Urinary bladder (tissue), 4 donors: Measurements from ENCODE around the gene XCR1. TPM values are rescaled to one million over a fixed set of nuclear protein-coding genes. Genes with fewer than 3 reads are reported as not detected.

Source experiments
- DNase-seq: peaks from one replicate; pipeline ENCODE4 v3.0.0-alpha.2; 2015; ENCODE audit errors: extremely low spot score
- H3K27ac ChIP-seq: one replicate; pipeline ENCODE4 v1.5.1; 2013; ENCODE audit warnings: low read depth, mild to moderate bottlenecking, moderate library complexity
- H3K36me3 ChIP-seq: one replicate; pipeline ENCODE4 v1.6.1; 2013; ENCODE audit warnings: mild to moderate bottlenecking, moderate library complexity; ENCODE audit not compliant: insufficient read depth
- H3K4me1 ChIP-seq: one replicate; pipeline ENCODE4 v1.6.1; 2013; ENCODE audit warnings: mild to moderate bottlenecking, moderate library complexity; ENCODE audit not compliant: insufficient read depth
- H3K4me3 ChIP-seq: one replicate; pipeline ENCODE4 v1.5.1; 2013; ENCODE audit warnings: low read depth, low read length
- WGBS: extraction: QIAGEN DNeasy Blood & Tissue Kit; methylation state at CpG from one replicate; pipeline ENCODE4 v1.1.7; 2013; 5-methylcytosine and 5-hydroxymethylcytosine counted together
- polyA plus RNA-seq: library from polyadenylated mRNA; stranded (reverse); fragments of 200-250 nt; gene quantifications from one replicate; pipeline ENCODE4 v1.2.3, GENCODE V29; 2013
- total RNA-seq: library from RNA; depleted of rRNA; stranded (reverse); fragments of >200 nt; gene quantifications from one replicate; pipeline ENCODE4 v1.2.3, GENCODE V29; 2014
- donor health status: healthy with polysubstance abuse.
- donor health status: healthy.

Gene XCR1, protein sequence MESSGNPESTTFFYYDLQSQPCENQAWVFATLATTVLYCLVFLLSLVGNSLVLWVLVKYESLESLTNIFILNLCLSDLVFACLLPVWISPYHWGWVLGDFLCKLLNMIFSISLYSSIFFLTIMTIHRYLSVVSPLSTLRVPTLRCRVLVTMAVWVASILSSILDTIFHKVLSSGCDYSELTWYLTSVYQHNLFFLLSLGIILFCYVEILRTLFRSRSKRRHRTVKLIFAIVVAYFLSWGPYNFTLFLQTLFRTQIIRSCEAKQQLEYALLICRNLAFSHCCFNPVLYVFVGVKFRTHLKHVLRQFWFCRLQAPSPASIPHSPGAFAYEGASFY
- total RNA-seq (1.0 TPM), polyA plus RNA-seq (0.77 TPM)

DNA sequence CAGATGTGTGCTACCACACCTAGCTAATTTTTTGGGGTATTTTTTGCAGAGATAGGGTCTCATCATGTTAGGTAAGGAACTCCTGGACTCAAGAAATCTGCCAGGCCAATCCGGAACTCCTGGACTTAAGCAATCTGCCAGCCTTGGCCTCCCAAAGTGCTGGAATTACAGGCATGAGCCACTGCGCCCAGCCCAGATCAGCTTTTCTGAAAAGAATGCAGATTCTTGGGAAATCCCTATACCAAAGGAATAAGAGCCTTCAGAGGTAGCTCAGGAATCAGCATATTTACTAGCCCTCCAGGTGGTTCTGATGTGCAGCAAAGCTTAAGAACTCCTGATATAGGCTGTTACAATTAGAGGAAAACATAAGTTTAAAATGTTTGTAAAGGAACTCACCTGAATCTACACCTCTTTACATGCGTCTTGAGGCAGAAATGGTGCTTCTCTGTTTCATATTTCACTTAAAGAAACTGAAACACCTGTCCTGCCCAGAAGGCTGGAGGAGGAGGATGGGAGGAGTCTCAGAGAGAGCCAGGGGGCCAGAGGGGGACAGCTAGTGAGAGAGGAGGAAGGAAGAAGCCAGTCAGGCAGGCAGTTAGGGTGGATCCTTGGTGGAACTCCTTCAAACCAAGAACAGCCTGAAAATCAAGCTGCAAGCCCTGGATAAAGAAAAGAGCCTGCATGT, at the start of gene XCR1:
XCR1 (minus strand) TSS at position 463 of the 685 bp plus-strand sequence. CDS start 5,536 bp downstream, outside the sequence.
- WGBS, result 92% methylated on average over 3 of the region's 3 CpGs
- H3K36me3 ChIP-seq, result no peaks in the 10 kb centered on the region

DNA sequence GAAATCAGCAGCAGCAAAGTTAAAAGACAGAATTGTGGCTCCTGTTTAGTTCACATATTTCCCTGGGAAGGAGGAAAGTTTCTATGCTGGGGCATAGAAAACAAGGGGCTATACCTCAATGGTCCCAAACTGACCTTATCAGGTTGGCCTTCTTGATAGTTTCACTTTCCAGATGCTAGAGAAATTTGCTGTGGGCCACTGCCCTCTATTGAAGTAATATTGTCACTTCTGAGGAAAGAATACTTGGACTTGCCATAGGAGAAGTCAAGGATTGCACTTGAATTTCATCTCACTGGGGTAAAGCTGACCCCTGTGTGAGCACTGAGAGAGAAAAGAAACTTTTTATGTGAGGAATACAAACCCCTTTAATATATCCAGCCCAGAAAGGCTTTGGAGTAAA, 49.3 kb upstream of the XCR1 start:
- Histone ChIP-seq H3K27ac (no peak overlapping the region), H3K4me3 (no peak overlapping the region), H3K4me1 (no peaks in the 10 kb centered on the region), H3K36me3 (no peaks in the 10 kb centered on the region)
- no peak for DNase-seq

More for the DNA sequence above, at the start of gene XCR1:
- H3K4me1 ChIP-seq, result no peaks in the 10 kb centered on the region
- H3K4me3 ChIP-seq, result no peak within 1 kb of the TSS
- DNase-seq, result no peak
- no peak within 1 kb of the TSS for H3K27ac ChIP-seq

DNA sequence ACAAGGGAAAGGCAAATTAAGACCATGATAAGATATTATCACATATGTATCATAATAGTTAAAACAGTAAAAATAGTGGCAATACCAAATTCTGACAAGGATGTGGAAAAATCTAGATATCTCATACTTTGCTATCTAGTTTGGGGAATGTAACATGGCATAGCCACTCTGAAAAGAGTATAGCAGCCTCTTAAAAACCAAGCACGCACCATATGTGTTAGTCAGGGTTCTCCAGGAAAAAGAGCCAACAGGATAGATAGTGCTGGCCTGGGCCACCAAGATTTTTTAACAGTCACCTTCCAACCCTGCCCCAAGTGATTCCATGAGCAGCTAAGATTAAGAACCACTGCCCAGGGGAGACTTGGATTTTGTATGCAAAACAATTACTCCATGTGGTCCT, 48.5 kb upstream of the XCR1 start:
- no peaks in the 10 kb centered on the region for H3K4me1 ChIP-seq
- no peak for DNase-seq
- H3K36me3 ChIP-seq, result no peaks in the 10 kb centered on the region
- H3K4me3 ChIP-seq, result no peak overlapping the region
- H3K27ac ChIP-seq, result no peak overlapping the region
- 100% methylated on average over 1 of the region's 1 CpG for WGBS

DNA sequence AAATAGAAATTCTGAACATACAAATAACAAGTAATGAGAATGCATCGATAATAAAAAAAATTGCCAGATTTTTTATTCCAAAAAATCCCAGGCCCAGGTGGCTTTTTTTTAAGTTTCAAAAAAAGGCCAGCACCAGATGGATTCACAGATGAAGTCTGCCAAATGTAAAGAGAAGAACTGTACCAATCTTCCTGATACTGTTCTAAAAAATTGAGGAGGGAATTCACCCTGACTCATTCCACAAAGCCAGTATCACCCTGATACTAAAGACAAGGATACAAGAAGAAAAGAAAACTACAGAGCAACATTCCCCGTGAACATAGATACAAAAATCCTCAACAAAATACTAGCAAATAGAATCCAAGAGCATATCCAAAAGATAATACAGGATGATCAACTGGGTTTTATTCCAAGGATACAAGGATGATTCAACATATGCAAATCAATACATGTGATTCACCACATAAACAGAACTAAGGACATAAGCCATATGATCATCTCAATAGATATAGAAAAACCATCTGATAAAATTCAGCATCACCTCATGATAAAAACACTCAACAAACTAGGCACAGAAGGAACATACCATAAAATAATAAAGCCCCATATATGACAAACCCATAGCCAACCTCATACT, 44.1 kb upstream of the XCR1 start:
- WGBS, result 83% methylated on average over 2 of the region's 2 CpGs
- DNase-seq, result no peak

DNA sequence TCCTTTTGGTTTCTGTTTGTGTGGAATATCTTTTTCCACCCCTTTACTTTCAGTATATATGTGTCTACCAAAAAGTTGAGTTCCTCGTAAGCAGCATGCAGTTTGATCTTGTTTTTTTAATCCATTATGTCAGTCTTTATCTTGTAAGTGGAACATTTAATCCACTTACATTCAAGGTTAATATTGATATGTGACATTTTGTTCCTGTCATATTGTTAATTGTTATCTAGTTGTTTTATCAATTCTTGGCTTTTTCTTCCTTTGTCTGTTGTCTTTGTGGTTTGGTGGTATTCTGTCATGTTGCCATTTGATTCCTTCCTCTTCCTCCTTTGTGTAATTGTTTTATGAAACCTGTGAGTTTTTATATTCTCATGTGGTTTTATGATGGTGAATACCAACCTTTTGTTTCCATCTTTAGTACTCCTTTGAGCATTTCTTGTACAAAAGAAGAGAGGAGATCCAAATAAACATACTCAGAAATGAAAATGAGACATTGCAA, 43.4 kb upstream of the XCR1 start:
- H3K4me3 ChIP-seq, result no peak overlapping the region
- WGBS, result 75% methylated on average over 1 of the region's 1 CpG

More for the DNA sequence above, 44.1 kb upstream of the XCR1 start:
- Histone ChIP-seq H3K27ac (peak overlapping the region; percentile 2), H3K4me1 (no peaks in the 10 kb centered on the region), H3K36me3 (no peaks in the 10 kb centered on the region), H3K4me3 (no peak overlapping the region)

DNA sequence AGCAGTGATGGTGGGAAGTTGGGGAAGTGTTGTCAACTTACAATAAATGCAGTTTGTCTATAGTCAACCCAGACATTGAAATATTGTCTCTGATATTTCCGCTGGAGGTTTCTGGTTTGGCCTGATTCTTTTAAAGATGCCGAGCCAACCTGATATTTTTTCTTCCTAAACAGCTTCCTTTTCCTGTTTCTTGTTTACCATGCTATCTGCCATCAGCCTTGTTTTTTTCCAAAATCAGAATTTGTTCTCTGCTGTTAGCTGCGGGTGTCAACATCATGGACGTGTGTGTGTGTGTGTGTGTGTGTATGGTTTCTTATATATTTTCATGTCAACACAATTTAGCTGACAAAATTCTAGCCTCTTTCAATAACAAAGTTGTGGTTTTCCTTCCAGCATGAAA, 41.2 kb upstream of the XCR1 start:
- Histone ChIP-seq H3K4me3 (no peak overlapping the region), H3K4me1 (no peaks in the 10 kb centered on the region), H3K27ac (no peak overlapping the region), H3K36me3 (no peaks in the 10 kb centered on the region)
- DNase-seq, result no peak
- 65% methylated on average over 4 of the region's 4 CpGs for WGBS

More for the DNA sequence above, 43.4 kb upstream of the XCR1 start:
- DNase-seq, result no peak
- Histone ChIP-seq H3K4me1 (no peaks in the 10 kb centered on the region), H3K36me3 (no peaks in the 10 kb centered on the region), H3K27ac (no peak overlapping the region)

DNA sequence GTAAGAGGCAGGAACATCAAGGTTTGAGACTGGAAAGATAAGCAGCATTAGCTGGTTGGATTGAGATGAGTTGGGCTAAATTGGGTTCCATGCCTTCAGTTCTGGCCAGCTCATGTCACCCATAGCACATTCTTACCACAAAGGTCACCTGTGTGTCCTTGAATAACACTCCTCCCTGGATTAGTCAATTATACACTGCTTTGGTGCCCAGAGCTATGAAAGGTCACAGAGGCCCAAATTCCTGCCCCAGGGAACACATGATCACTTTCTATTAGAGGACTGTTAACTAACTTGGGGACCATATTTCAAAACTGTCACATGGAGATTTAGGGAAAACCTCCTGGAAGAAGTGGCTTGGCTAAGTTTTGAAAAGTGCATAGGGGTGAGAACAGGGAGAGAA, 40.1 kb upstream of the XCR1 start:
- no peak overlapping the region for H3K4me3 ChIP-seq
- no peaks in the 10 kb centered on the region for H3K36me3 ChIP-seq
- H3K4me1 ChIP-seq, result no peaks in the 10 kb centered on the region
- H3K27ac ChIP-seq, result no peak overlapping the region
- DNase-seq, result no peak

DNA sequence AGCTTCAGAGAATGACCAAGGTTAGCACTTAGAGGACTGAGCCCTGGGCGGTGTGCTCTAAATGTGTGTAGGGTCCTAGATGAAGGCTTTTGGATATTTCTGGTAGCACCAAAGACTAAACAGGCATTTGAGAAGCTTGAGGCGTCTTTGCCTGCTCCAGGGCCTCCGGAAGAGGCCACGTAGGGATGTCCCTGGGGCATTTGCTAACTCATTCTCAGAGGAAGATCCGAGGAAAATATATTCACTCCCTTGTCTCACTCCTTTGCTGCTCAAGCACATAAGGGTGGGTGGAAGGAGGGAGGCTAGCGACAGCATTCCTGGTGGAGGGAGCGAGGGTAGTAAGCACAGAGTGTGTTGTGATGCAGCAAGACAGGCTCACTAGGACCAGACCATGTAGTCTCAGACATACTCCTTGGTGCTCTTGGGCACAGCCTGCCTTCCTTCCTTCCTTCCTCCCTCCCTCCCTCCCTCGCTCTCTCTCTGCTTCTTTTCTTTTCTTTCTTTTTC, 38.5 kb upstream of the XCR1 start:
- DNase-seq, result no peak
- Histone ChIP-seq H3K4me3 (no peak overlapping the region), H3K36me3 (no peaks in the 10 kb centered on the region), H3K27ac (no peak overlapping the region), H3K4me1 (no peaks in the 10 kb centered on the region)
- WGBS, result 81% methylated on average over 8 of the region's 8 CpGs

DNA sequence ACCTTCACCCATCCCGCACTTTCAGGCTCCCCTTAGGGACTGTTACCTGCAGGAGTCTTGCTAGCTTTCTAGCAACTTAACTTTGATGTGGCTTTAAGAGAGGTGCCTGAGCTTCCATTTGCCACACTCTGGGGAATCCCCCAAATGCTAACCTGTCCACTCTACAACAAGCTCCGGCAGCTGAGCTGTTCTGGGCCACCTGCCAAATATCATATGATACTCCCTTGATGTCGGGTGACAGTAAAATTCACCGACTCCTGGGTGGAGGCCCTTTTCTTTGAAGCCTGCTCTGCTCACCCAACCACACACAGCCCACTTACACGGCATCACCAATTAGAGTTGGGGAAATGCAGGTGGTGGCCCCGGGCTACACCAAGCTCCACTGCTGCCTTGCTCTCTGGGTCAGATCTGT, 38.0 kb upstream of the XCR1 start:
- Histone ChIP-seq H3K36me3 (no peaks in the 10 kb centered on the region), H3K4me3 (no peak overlapping the region), H3K27ac (no peak overlapping the region), H3K4me1 (no peaks in the 10 kb centered on the region)
- no peak for DNase-seq
- 27% methylated on average over 6 of the region's 6 CpGs for WGBS

DNA sequence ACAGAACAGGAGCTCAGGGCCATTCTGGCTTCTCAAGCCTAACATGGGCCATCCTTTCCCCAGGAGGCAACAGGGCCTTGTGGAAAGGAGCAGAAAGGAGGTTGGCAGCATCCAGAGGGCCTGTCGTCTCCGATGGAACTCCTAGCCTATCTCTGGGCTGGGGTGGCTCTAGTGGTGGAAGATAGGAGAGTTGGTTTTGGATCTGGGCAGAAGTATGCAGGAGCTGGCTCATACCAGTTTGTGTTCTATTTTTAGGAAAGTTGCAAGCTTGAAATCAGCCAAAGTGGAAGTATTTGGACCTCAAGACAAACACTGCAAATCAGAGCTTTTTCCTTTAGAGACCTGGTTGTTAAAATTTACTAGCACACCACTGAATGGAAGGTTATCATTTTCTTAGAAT, 35.4 kb upstream of the XCR1 start:
- H3K4me1 ChIP-seq, result no peaks in the 10 kb centered on the region
- no peak overlapping the region for H3K27ac ChIP-seq
- no peak overlapping the region for H3K4me3 ChIP-seq
- no peak for DNase-seq
- no peaks in the 10 kb centered on the region for H3K36me3 ChIP-seq
- 24% methylated on average over 2 of the region's 2 CpGs for WGBS

DNA sequence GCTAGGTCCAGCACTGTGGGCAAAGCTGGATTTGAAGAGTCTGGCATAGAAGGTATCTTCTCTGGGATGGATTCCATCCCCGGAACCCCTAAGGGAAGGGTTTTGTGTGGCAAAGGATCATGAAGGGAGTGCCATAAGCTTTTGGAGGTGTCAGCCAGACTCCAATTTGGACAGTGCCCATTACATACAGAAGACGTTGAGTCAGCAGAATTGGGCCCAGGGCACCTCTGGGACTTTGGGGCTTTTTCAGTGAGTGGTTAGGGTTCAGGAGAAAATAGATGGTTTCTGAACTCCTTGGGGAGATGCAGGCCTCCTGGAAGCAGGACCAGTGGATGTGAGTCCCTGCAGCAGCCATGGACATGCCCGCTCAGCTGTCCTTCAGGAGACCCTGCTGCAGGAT, 34.6 kb upstream of the XCR1 start:
- no peak overlapping the region for H3K4me3 ChIP-seq
- 95% methylated on average over 3 of the region's 3 CpGs for WGBS
- no peaks in the 10 kb centered on the region for H3K36me3 ChIP-seq
- no peak overlapping the region for H3K27ac ChIP-seq
- H3K4me1 ChIP-seq, result no peaks in the 10 kb centered on the region
- no peak for DNase-seq

DNA sequence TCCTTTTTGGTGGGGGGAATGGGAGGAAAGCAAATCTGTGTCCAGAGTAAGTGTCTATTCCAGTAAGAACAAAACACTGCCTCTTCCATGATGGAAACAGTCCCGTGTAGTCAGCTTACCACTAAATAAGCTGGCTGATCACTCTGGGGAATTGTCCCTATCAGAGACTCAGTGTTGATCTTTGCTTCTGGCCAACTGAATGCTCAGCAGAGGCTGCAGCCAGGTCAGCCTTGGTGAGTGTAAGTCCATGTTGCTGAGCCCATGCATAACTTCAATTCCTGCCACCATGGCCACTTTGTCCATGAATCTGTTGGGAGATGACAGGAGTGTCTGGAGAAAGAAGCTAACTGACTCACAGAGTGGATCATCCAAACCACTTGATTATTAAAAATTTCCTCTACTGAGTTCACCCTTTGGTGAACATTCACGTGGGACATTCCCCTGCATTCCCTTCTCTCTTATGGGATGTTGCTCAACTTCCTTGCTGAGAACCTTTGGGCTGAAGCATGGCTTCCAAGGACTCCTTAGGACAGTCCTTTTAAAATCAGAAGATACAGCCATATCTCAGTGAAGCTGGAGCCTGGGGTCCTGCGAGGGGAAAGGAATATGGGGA, 33.9 kb upstream of the XCR1 start:
- no peaks in the 10 kb centered on the region for H3K4me1 ChIP-seq
- DNase-seq, result no peak
- H3K36me3 ChIP-seq, result no peaks in the 10 kb centered on the region
- no peak overlapping the region for H3K4me3 ChIP-seq
- no peak overlapping the region for H3K27ac ChIP-seq
- 85% methylated on average over 3 of the region's 3 CpGs for WGBS

DNA sequence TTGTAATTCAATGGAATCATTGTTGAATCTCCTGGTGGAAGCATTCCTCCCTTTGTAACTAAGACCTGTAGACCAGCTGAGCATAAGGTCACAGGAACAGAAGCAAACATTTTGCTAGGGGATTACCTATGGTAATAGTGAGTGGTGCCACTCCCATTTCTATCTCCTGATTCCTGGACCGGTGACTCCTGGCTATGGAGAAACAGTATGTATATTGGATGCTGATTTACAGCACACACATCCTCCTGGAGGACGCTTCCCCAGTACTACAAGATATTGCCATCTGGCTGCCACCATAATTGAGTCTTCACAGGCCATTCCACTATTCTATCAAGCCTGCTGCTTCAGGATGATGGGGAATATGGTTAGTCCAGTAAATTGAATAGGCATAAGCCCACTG, 33.3 kb upstream of the XCR1 start:
- DNase-seq, result no peak
- no peaks in the 10 kb centered on the region for H3K36me3 ChIP-seq
- no peak overlapping the region for H3K27ac ChIP-seq
- no peaks in the 10 kb centered on the region for H3K4me1 ChIP-seq
- WGBS, result 77% methylated on average over 2 of the region's 2 CpGs
- H3K4me3 ChIP-seq, result no peak overlapping the region
